GM12878 (cell line): Measurements from ENCODE around the gene NSMCE1. TPM values are rescaled to one million over a fixed set of nuclear protein-coding genes. Genes with fewer than 3 reads are reported as not detected.

Source experiments
- ATAC-seq: fragments of 200-7000 bp; cut with Tn5 transposase; 3 replicates; pipeline ENCODE4 v1.9.1; 2020; ENCODE audit warnings: mild to moderate bottlenecking, moderate library complexity
- BruUV-seq: library from RNA; stranded (reverse); fragments of 400-500 nt; replicated peaks from 2 replicates; lab custom pipeline; 2021; lab: Mats Ljungman, UMichigan
- CTCF ChIA-PET: fragments of 300-600 bp; sonication (Branson Sonifier 250); formaldehyde crosslinking; extraction: SDS; loops from one replicate; lab custom pipeline; 2021; ENCODE audit warnings: inconsistent platforms; lab: Yijun Ruan, JAX
- POLR2A ChIA-PET: fragments of 350-600 bp; formaldehyde crosslinking; extraction: SDS; loops from one replicate; lab custom pipeline; 2021; ENCODE audit warnings: inconsistent platforms; lab: Charles Lee
- RAD21 ChIA-PET: fragments of 300-600 bp; sonication (Branson Sonifier 250); formaldehyde crosslinking; loops from one replicate; lab custom pipeline; 2023; ENCODE audit warnings: antibody characterized with exemption; ENCODE audit not compliant: unreplicated experiment; lab: Charles Lee
- SMC1A ChIA-PET: fragments of 300-600 bp; sonication (Branson Sonifier 250); formaldehyde crosslinking; loops from one replicate; lab custom pipeline; 2023; ENCODE audit not compliant: unreplicated experiment, uncharacterized antibody; lab: Charles Lee
- DNase-seq: peaks from one replicate; pipeline ENCODE4 v3.0.0-alpha.2; 2011; ENCODE audit warnings: low read depth, low spot score
- FAIRE-seq: peaks from 3 replicates; lab custom pipeline; 2011; peaks lifted over from hg19 to GRCh38; lab: Jason Lieb, UNC
- H2AFZ ChIP-seq: 2 replicates; pipeline ENCODE4 v1.6.0; 2011; ENCODE audit warnings: low read depth, low read length, control low read depth; ENCODE audit not compliant: control insufficient read depth
- H3K27ac ChIP-seq: 2 replicates; pipeline ENCODE4 v1.5.1; 2011; ENCODE audit warnings: control low read depth; ENCODE audit not compliant: control insufficient read depth, insufficient read depth
- H3K27me3 ChIP-seq, 2 experiments: replicated peaks in 1 of 2; 2 replicates each; pipeline versions ENCODE4 v1.6.0 to v1.6.1; 2011; ENCODE audit warnings: low read length in 1 of 2; ENCODE audit not compliant: control insufficient read depth in 2 of 2, insufficient read depth in 2 of 2
- H3K36me3 ChIP-seq, 2 experiments: 2 replicates each; pipeline ENCODE4 v1.5.1; 2011; ENCODE audit warnings: low read length in 1 of 2; ENCODE audit not compliant: control insufficient read depth in 2 of 2, insufficient read depth in 2 of 2
- H3K4me1 ChIP-seq: 2 replicates; pipeline ENCODE4 v1.6.1; 2011; ENCODE audit warnings: mild to moderate bottlenecking, low read length, moderate library complexity, mixed read lengths; ENCODE audit not compliant: control insufficient read depth, insufficient read depth
- H3K4me2 ChIP-seq: 2 replicates; pipeline ENCODE4 v1.6.0; 2011; ENCODE audit warnings: control low read depth; ENCODE audit not compliant: control insufficient read depth, insufficient read depth
- H3K4me3 ChIP-seq: fragments of 200-600 bp; sonication (generic); 2 replicates; pipeline ENCODE4 v1.5.1; 2016
- H3K79me2 ChIP-seq: 2 replicates; pipeline ENCODE4 v1.6.0; 2011; ENCODE audit warnings: low read length; ENCODE audit not compliant: control insufficient read depth, insufficient read depth
- H3K9ac ChIP-seq: 2 replicates; pipeline ENCODE4 v1.8.0; 2011; ENCODE audit warnings: low read length, control low read depth, mixed read lengths; ENCODE audit not compliant: control insufficient read depth, insufficient read depth
- H3K9me3 ChIP-seq: replicated peaks from 3 replicates; pipeline ENCODE4 v1.5.1; 2011; ENCODE audit warnings: mild to moderate bottlenecking, low read length; ENCODE audit not compliant: control insufficient read depth, insufficient read depth
- H4K20me1 ChIP-seq: 2 replicates; pipeline ENCODE4 v1.6.0; 2011; ENCODE audit not compliant: control insufficient read depth, insufficient read depth
- BRCA1 ChIP-seq: IDR thresholded peaks from 2 replicates; pipeline ENCODE4 v1.6.1; 2011; ENCODE audit warnings: low read depth, low read length, improper control_type of control experiment
- CREM ChIP-seq: IDR thresholded peaks from 2 replicates; pipeline ENCODE4 v1.6.1; 2014; ENCODE audit warnings: antibody characterized with exemption, low read depth
- JUNB ChIP-seq: IDR thresholded peaks from 2 replicates; pipeline ENCODE4 v1.6.1; 2016; ENCODE audit warnings: antibody characterized with exemption, mild to moderate bottlenecking
- POLR2A ChIP-seq: IDR thresholded peaks from 2 replicates; pipeline ENCODE4 v1.6.1; 2011; ENCODE audit warnings: low read depth, mild to moderate bottlenecking, low read length
- RCOR1 ChIP-seq: conservative IDR thresholded peaks from 2 replicates; pipeline ENCODE4 v1.6.1; 2012; ENCODE audit warnings: low read depth, low read length, improper control_type of control experiment
- STAT3 ChIP-seq: IDR thresholded peaks from 2 replicates; pipeline ENCODE4 v1.6.1; 2011; ENCODE audit warnings: low read depth, low read length, improper control_type of control experiment
- WGBS: methylation state at CpG from one replicate; pipeline ENCODE4 v1.1.6; 2016; ENCODE audit warnings: low lambda C conversion rate; ENCODE audit not compliant: insufficient replicate concordance, insufficient coverage; ENCODE audit errors: missing lambda C conversion rate; 5-methylcytosine and 5-hydroxymethylcytosine counted together
- in situ Hi-C: fragments of 300-500 bp; cut with MboI; formaldehyde crosslinking; loops from 9 replicates; pipeline ENCODE4 v1.14.3; 2018; ENCODE audit warnings: mixed read lengths
- intact Hi-C: fragments of 100-400 bp; cut with micrococcal nuclease; formaldehyde crosslinking; loops from one replicate; pipeline ENCODE4 v1.14.2; 2022; ENCODE audit not compliant: unreplicated experiment
- polyA plus RNA-seq, 11 experiments: library from polyadenylated mRNA; depleted of rRNA in 4 of 11; unstranded in 6 of 11; stranded (reverse) in 5 of 11; fragments of >200 nt; fragmentation: Nextera tagmentation in 4 of 11; fragmentation: Illumina TruSeq in 1 of 11; extraction: Ambion mirVana in 4 of 11; extraction: Trizol in 1 of 11; gene quantifications; 1 replicate in 1 of 11; 2 replicates in 10 of 11; pipeline versions ENCODE4 v1.2.1 to v1.2.3, GENCODE V29; 2011 to 2016; ENCODE audit warnings: inconsistent platforms in 2 of 11, missing spikeins in 2 of 11, low read depth in 1 of 11
- total RNA-seq, 4 experiments: library from RNA; depleted of rRNA in 3 of 4; stranded (reverse); fragments of >200 nt in 3 of 4; fragmentation: Illumina TruSeq in 1 of 4; extraction: Trizol in 1 of 4; gene quantifications; 2 replicates each; pipeline versions ENCODE4 v1.2.1 to v1.2.3, GENCODE V29; 2013 to 2021
- TF ChIP-seq, protein P1 (sequence below): fragments of 450-650 bp; formaldehyde crosslinking; IDR thresholded peaks from 2 replicates; pipeline ENCODE4 v1.5.0; 2022; ENCODE audit warnings: mild to moderate bottlenecking, missing genetic modification characterization
- TF ChIP-seq, protein P2 (sequence below): IDR thresholded peaks from 2 replicates; pipeline ENCODE4 v1.6.1; 2012; ENCODE audit warnings: low read depth, low read length, improper control_type of control experiment
- TF ChIP-seq, protein P3 (sequence below): fragments of 450-650 bp; IDR thresholded peaks from 2 replicates; pipeline ENCODE4 v1.6.1; 2017; ENCODE audit warnings: antibody characterized with exemption, mild to moderate bottlenecking, moderate library complexity

Gene NSMCE1
- total and polyA plus RNA-seq, 10 of the 15 experiments (the other 5 are each of a cell fraction or from before 2014, with no cell fraction given): 54.0 to 214 (median 71.4) TPM

DNA sequence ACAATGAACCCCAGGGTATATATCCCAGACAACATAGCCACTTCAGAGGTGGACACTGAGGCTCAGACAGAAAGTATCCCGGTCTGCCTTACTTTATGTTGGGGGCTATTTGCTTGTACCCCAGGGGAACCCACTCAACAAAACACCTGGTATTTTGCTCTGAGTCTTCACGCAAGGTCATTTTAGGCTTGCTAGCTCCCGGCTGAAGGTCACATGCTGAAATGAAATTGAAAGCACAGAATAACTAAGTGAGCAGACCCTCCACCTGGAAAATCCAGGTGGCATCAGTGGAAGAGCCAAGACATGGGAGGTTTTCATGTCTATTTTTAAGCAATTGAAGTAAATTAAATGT is 69.4 kb downstream of the NSMCE1 start (continued):
- TF ChIP-seq, protein P1, sequence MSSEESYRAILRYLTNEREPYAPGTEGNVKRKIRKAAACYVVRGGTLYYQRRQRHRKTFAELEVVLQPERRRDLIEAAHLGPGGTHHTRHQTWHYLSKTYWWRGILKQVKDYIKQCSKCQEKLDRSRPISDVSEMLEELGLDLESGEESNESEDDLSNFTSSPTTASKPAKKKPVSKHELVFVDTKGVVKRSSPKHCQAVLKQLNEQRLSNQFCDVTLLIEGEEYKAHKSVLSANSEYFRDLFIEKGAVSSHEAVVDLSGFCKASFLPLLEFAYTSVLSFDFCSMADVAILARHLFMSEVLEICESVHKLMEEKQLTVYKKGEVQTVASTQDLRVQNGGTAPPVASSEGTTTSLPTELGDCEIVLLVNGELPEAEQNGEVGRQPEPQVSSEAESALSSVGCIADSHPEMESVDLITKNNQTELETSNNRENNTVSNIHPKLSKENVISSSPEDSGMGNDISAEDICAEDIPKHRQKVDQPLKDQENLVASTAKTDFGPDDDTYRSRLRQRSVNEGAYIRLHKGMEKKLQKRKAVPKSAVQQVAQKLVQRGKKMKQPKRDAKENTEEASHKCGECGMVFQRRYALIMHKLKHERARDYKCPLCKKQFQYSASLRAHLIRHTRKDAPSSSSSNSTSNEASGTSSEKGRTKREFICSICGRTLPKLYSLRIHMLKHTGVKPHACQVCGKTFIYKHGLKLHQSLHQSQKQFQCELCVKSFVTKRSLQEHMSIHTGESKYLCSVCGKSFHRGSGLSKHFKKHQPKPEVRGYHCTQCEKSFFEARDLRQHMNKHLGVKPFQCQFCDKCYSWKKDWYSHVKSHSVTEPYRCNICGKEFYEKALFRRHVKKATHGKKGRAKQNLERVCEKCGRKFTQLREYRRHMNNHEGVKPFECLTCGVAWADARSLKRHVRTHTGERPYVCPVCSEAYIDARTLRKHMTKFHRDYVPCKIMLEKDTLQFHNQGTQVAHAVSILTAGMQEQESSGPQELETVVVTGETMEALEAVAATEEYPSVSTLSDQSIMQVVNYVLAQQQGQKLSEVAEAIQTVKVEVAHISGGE (CRISPR knock-in tag): no peak
- TF ChIP-seq POLR2A: no peak
- no peak for TF ChIP-seq CREM
- TF ChIP-seq, protein P2, sequence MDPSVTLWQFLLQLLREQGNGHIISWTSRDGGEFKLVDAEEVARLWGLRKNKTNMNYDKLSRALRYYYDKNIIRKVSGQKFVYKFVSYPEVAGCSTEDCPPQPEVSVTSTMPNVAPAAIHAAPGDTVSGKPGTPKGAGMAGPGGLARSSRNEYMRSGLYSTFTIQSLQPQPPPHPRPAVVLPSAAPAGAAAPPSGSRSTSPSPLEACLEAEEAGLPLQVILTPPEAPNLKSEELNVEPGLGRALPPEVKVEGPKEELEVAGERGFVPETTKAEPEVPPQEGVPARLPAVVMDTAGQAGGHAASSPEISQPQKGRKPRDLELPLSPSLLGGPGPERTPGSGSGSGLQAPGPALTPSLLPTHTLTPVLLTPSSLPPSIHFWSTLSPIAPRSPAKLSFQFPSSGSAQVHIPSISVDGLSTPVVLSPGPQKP: no peak

DNA sequence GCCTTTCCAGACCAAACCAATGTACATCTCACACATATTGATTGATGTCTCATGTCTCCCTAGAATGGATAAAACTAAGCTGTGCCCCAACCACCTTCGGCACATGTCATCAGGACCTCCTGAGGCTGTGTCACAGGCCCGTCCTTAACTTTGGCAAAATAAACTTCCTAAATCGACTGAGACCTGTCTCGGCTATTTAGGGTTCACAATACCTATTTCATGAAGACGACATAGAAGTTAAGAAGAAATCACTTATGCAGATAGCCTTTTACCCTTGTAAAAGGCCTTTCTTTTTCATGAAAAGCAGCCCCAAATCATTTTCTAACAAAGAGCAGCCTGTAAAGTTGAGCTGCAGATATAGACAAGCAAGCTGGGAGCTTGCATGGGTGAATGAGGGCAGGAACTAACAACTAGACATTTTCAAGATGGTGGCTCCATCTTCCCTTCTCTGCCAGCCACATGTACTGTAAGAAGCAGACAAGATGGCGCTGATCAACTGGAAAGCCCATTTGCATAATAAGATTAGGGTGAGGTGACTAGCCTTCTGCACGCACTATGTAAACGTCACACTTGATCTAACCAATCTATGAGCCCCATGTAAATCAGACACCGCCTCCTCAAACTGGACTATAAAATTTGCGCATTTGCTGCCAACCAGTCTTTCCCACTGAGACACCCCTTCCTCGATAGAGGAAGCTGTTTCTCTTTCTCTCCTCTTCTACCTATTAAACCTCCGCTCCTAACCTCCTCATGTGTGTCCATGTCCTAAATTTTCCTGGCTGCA is 69.9 kb downstream of the NSMCE1 start:
- Histone ChIP-seq H3K4me2 (no peak overlapping the region; the same call in 1 of the 2 replicates), H3K4me1 (peaks cover 16% of the 10 kb centered on the region), H3K36me3 (no peaks in the 10 kb centered on the region), H2AFZ (no peak overlapping the region; the same call in 1 of the 2 replicates), H4K20me1 (no peaks in the 10 kb centered on the region), H3K9me3 (no peaks in the 10 kb centered on the region; the same call in 2 of the 3 replicates), H3K9ac (no peak overlapping the region), H3K27ac (no peak overlapping the region), H3K79me2 (no peaks in the 10 kb centered on the region), H3K4me3 (0 out of 2 replicates have a peak overlapping the region, but pooled peaks have one; percentile 21), H3K27me3 (no peaks in the 10 kb centered on the region)
- in situ Hi-C loops: no loop called here
- SMC1A ChIA-PET: interaction anchor here (1.2 to 3.6 kb wide), 13 partner anchors 20 to 228 kb away, joined by 3 to 26 read pairs (median 5); no protein-coding TSS in a partner anchor
- WGBS: 93% methylated on average over 12 of the region's 12 CpGs
- DNase-seq (no peak), ATAC-seq (no peak), FAIRE-seq (no peak)
- intact Hi-C loops: no loop called here
- RAD21 ChIA-PET: interaction anchor here (0.7 to 2.8 kb wide), 11 partner anchors 14 to 207 kb away, joined by 3 to 23 read pairs (median 5); partner anchors contain the start of gene IL21R
- BruUV-seq: no TSS peak
- POLR2A ChIA-PET: interaction anchor here (0.9 to 1.4 kb wide), 4 partner anchors 14 to 228 kb away, joined by 3 to 4 read pairs (median 3); no protein-coding TSS in a partner anchor
- CTCF ChIA-PET: interaction anchor here (0.7 to 7.6 kb wide), 10 partner anchors 8 to 258 kb away, joined by 3 to 52 read pairs (median 6); no protein-coding TSS in a partner anchor
- TF ChIP-seq RCOR1: no peak
- TF ChIP-seq JUNB: no peak
- TF ChIP-seq STAT3: no peak
- TF ChIP-seq, protein P3, sequence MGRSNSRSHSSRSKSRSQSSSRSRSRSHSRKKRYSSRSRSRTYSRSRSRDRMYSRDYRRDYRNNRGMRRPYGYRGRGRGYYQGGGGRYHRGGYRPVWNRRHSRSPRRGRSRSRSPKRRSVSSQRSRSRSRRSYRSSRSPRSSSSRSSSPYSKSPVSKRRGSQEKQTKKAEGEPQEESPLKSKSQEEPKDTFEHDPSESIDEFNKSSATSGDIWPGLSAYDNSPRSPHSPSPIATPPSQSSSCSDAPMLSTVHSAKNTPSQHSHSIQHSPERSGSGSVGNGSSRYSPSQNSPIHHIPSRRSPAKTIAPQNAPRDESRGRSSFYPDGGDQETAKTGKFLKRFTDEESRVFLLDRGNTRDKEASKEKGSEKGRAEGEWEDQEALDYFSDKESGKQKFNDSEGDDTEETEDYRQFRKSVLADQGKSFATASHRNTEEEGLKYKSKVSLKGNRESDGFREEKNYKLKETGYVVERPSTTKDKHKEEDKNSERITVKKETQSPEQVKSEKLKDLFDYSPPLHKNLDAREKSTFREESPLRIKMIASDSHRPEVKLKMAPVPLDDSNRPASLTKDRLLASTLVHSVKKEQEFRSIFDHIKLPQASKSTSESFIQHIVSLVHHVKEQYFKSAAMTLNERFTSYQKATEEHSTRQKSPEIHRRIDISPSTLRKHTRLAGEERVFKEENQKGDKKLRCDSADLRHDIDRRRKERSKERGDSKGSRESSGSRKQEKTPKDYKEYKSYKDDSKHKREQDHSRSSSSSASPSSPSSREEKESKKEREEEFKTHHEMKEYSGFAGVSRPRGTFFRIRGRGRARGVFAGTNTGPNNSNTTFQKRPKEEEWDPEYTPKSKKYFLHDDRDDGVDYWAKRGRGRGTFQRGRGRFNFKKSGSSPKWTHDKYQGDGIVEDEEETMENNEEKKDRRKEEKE: no peak
- no peak for TF ChIP-seq BRCA1
